ENCODE data around the gene MRPL28.

GRCh38 chr16:340370-341091, 29.8 kb downstream of the MRPL28 start:
- TF ChIP-seq CTCF (conservative IDR thresholded peaks at IDR 0.05 in 1 of 2, IDR thresholded peaks at IDR 0.05 in 1 of 2; ENCODE audit: low read depth in 1 of 2, low read length in 2 of 2): no peak
- TF ChIP-seq EZH2 (IDR thresholded peaks at IDR 0.05; ENCODE audit: low read length, missing control alignments): no peak

All from fibroblast of lung (primary cell).